GM19468 (cell line): ENCODE measurements around the gene FCRLB.
"Not testable (repeated sequence)": the region's sequence is repeated elsewhere in the genome, so short reads cannot be mapped to it uniquely, and the experiment has no call there.

ENCODE experiments used
- ATAC-seq: cut with Tn5 transposase; IDR thresholded peaks from one replicate; pipeline ENCODE4 v1.9.1; 2021; ENCODE audit warnings: mild to moderate bottlenecking, moderate library complexity, moderate number of reproducible peaks; ENCODE audit not compliant: unreplicated experiment; ENCODE audit errors: extremely low read depth

The FCRLB gene

DNA sequence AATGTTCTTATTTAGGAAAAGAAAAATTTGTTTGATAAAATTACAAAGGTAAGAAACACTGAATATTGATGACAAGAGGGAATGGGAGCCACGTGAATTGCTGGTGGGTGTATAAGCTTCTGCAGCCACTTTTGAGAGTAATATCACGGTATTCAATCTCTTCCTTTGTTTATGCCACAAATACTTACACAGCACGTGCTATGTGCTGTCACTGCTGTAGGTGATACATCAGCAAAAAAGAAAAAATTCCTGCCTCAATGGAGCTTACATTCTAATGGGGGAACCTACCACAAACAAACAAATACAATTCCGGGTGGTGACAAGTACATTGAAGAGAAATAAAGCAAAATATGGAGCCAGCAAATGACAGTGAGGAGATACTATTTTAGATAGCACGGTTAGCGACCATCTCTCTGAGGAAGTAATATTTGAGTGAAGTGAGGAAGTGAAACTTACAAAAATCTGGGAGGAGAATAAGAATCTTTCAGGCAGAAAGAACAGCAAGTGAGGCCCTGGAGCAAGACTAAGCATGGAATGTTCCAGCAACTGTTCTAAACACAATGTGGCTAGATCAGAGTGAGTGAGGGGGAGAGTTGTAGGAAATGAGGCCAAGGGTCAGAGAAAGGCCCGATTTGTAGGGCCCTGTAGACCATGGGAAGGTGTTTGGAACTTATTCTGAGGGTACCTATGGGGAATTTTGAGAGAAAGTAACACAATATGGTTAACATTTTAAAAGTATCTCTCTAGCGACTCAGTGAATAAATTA lies 2.6 kb upstream of the FCRLB start:
- no peak for ATAC-seq

DNA sequence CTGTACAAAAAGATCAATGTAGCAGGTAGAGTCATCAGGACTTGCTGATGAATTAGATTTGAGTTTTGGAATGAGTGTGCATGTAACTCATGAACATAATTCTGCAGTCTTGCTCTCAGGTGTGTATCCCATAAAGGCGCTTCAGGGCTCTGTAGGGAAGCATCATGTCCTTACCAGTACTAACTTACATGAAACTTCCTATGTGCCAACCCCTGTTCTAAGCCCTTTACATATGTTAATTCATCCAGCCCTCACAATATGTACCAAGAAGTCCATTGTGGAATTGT lies 2.1 kb upstream of the FCRLB start:
- peak; percentile 25 for ATAC-seq

DNA sequence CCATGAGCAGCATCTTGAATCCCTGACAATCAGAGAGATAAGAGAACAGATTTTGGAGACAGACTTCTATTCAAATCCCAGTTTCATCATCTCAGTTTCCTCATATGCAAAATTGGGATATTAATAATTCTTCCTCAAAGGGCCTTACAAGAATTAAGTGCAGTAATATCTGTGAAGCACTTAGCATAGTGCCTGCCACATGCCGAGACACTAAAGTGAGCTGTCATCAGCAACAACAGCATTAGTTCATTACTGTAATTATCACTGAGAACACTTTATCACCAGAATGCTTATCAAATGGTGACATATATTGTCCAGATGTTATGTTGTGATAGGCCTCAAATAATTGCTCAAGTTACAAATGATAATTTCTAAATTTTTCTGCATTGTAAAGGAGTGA lies 922 bp upstream of the FCRLB start:
- no peak for ATAC-seq

DNA sequence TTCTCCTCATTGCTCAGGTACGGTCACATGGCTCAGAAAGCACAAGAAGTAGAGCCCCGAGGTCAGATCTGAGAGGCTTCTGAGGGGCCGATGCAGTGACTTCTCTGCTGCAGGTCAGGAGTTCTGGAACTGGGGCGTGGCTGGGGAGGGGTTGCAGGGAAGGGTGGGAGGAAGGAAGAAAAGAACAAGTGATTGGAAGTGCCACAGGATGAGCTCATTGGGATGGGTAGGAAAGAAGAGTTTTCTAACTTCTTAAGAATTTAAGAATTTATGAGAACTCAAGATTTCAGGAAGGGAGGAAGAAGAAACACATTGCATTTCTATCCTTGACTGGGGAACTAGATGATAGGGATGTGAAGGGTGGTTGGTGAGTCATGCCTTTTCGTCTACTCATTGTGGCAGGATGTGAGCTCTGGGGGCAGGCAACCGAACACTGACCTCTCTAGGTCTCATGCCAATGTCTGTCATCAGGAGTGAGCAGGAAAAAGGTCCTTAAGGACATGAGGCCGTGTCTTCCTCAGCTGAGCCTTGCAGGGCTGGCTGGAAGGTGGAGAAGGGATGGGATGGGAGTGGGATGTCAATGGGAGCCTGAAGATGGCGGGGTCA lies 497 bp downstream of the FCRLB start:
- ATAC-seq, result no peak

DNA sequence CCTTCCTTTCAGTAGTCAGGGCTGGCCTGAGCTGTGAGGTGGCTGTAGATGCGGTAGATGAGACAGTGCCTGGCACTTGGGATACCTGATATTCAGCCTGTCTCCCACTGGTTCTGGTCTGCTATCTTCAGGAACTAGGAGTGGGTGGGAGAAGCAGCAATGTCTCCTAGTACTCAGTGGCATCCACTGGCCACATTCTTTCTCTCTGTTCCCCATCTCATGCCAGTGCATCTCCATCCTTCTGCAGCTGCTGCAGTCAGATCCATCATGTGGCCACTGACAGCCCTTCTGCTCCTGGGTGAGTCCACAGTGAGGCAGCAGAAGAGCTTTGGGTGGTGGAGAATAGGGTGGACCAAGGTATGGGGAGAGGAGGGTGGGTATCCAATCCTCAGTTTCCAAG lies 1.1 kb downstream of the FCRLB start:
- ATAC-seq, result no peak

DNA sequence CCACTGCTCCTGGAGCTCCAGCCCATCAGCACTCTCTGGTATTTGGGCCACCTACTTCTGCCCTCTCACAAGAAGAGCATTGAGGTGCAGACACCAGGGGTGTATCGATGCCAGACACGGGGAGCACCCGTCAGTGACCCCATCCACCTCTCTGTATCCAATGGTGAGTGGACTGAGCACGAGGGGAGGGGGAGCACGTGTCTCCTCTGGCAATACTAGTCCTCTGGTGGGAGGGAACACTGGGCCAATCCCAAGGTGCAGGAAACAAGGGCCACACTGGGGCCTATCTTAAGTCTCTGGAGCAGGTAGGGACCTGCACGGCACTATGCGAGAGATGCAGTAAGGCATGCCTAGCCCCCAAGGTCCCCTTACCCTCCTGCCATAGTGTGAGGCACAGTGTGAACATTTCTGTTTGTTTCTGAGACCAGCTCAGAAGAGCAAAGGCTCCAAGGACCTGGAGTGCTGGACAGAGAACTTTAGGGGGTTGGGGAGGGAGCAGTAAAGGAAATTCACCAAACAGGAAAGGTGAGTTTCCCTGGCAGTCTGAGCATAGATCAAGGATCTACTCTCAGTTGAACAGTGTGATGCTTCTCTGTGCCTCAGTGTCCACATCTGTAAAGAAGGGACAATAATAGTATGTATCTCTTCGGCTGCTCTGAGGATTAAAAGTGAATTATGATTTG lies 2.3 kb downstream of the FCRLB start:
- no peak for ATAC-seq

DNA sequence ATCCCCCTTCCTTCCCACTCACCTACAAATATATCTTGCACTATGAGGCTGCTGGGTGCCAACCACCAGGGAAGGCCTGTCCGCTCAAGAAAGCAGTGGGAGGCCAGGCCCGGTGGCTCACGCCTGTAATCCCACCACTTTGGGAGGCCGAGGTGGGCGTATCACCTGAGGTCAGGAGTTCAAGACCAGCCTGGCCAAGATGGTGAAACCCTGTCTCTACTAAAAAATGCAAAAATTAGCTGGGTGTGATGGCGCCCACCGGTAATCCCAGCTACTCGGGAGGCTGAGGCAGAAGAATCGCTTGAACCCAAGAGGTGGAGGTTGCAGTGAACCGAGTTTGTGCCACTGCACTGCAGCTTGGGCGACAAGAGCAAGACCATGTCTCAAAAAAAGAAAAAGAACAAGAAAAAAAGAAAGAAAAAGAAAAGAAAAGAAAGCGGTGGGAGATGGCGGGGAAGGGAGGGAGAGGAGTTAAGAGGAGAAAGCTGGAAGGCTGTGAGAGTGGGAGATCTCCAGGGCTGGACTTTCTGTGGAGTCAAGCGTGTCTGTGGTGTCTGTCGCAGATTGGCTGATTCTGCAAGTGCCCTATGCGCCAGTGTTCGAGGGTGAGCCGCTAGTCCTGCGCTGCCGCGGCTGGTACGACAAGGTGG lies 4.0 kb downstream of the FCRLB start:
- not testable (repeated sequence) for ATAC-seq

DNA sequence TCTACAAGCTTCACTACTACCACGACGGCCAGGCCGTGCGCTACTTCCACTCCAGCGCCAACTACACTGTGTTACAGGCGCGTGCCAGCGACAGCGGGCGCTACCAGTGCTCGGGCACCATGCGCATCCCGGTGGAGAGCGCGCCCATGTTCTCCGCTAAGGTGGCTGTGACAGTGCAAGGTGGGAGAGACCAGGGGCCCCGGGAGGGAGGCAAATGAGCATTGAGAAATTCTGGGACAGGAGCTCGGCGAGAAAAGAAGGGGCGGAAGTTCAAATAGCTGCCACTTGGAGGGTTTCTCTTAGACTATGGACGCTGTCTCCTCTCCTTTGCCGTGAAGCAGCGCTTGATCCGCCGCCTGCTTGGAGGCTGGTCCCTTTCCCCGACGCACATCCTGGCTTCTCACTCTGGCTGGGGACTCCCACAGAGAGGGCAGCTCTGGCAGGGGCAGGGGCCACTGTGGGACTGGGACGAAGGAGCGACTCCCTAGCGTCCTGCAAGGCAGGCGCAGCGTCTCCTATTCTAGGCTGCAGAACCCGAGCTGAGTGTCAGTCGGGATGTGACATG lies 4.6 kb downstream of the FCRLB start:
- no peak for ATAC-seq

DNA sequence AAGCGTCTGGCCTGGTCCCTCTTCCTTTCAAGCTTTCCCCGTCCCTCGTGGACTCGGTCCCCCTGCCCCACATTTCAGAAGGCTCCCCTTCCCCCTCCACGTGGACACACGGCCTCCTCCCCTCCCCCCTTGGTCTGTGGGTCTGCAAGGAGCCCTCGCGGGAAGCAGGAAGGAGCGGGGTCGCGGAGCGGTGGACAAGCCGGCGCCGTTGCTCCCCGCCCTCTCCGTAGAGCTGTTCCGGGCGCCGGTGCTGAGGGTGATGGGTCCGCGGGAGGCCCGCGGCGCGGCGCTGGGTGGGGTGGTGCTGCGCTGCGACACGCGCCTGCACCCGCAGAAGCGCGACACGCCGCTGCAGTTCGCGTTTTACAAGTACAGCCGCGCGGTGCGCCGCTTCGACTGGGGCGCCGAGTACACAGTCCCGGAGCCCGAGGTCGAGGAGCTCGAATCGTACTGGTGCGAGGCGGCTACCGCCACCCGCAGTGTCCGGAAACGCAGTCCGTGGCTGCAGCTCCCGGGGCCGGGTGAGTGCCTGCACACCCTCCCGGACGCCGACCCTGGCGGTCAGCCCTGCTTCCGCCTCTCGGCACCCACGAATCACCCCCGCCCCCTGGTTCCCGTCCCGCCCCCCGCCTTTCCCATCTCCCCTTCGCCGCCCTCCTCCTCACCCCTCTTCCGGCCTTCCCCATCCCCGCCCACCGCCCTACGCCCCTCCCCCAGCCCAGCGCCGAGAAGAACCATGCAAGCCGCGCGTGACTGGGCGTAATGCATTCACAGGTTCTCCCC lies 5.3 kb downstream of the FCRLB start:
- peak; percentile 40 for ATAC-seq

DNA sequence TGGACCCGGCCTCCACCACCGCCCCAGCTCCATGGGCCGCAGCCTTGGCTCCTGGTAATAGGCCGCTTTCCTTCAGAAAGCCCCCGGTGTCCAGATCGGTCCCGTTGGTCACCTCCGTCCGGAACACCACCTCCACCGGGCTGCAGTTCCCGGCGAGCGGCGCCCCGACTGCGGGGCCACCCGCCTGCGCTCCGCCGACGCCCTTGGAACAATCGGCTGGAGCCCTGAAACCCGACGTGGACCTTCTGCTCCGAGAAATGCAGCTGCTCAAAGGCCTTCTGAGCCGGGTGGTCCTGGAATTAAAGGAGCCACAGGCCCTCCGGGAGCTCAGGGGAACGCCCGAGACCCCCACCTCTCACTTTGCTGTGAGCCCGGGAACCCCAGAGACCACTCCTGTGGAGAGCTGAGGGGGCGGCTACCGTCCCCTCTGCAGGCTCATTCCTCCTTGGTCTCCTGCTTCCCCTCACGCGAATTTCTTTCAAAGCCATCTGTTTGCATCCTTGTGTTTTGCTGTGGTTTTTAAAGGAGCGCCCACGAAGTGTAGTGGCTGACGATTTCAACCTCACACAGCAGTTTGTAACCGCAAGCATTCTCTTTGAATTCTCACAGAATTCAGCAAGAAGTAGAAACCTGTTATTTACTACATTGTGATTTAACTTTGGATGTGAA lies 6.0 kb downstream of the FCRLB start:
- no peak for ATAC-seq

DNA sequence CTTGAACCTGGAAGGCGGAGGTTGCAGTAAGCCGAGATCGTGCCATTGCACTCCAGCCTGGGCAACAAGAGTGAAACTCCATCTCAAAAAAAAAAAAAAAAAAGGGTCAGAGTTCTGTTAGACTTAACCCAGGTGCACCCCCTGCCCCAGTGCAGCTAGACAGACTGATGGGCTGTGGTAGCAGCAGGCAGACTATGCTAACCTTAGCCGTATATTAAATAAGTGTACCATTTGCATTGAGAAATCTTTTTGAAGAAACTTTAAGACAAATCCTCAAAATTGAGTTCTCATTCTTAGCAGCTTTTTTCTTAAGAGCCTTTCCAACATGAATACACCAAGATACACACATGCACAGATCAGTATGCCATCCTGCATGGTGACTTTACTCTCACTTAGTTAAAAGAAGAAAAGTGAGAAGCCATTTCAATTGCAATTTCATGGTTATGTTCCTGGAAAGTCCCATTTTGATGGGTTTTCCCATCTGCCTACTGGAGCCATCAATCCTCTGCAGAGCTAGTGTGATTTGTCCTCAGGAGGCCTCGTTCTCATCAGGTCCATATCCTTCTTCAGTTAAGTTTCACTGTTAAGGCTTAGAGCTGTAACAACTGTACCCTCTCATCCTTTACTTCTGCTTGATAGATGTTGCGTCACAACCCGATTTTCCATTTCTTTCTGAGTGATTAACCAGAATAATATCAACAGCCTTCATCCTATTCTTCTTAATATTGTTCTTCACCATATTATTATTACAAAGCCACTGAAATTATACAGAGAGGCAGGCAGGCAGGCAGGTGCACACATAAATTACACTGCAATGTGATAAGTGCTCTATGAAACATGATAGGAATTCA lies 7.3 kb downstream of the FCRLB start:
- no peak for ATAC-seq

DNA sequence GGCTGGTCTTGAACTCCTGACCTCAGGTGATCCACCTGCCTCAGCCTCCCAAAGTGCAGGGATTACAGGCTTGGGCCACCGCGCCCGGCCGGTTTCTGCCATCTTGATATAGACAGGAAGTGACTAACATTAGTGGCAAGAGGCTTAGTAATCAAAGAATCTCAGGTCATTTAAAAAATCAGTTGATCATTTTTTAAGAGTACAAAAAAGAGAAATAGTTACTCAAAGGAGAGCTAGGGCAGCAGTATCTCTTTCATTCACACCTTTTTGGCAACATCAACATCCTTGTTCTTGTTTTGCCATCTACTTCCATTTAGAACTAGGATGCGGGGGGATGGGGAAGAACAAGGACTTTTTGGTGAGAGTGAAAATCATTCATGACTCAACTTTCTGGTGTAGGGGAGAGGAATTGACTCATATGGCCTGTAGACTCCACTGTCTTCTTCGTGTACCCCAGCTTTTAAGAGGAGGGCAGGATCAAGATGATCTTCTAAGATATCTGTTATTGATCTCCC lies 8.8 kb downstream of the FCRLB start:
- no peak for ATAC-seq

DNA sequence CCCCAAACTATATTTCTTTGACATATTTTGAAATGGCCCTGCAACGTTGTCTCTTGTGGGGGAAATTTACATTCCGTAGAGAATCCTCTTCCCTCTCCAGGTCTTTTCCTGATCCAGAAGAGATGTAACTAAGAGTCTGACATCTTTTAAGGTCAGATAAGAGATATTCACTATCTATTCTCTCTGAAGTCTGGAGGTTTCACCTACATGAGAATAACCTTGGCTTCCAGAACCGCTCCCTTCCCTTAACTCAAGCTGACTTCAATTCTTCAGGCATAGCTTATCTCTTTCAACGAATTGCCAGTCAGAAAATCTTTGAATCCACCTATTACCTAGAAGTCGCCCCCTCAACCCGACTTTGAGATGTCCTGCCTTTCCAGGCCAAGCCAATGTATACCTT lies 9.9 kb downstream of the FCRLB start:
- no peak for ATAC-seq

DNA sequence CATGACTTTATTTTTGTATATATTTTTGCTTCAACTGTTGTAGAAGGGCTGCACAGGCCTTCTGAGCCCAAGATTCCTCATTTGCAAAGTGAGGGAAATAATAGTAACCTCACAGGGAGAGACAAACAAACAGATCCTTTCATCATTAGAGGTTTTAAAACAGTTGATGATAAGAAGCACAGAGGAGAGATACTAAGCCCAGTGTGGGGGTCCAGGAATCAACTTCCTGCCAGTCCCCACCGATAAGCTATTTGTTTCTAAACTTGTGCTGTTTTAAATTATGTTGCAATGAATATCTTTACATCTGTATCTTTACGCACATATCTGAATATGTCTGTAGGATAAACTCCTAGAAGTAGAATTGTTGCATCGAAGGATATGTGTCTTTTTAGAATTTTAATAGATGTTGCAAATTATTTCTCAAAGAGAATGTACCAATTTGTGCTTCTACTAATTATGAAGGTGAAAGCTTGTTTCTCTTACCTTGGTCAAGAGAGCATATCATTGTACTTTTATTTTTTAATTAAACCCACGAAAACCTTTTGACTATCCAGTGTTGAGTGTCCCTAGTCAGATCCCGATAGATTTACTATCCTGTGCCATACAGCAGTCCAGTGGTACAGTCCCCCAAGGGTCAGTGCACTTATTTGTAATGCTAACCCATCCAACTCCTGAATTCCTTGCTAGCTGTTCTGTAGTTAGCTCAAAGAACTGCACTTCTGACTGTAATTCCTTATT lies 10.8 kb downstream of the FCRLB start:
- no peak for ATAC-seq

DNA sequence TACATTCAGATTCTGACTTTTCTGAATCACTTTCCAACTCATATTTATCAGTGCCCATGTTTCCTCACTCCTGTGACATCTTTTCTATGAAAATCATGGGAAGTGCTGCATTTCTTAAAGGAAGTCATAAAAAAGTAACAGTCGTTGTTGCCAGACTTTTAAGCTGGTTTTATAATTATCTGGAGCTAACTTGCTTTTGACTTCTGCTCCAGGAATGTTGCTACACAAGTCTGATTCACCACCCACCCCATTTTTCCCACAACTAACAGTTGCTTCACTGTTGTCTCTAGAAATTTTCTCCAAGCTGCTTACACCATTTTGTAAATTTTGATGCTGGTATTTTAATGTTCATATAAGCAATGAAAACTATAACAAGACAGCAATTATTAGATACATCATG lies 12.2 kb downstream of the FCRLB start:
- no peak for ATAC-seq

DNA sequence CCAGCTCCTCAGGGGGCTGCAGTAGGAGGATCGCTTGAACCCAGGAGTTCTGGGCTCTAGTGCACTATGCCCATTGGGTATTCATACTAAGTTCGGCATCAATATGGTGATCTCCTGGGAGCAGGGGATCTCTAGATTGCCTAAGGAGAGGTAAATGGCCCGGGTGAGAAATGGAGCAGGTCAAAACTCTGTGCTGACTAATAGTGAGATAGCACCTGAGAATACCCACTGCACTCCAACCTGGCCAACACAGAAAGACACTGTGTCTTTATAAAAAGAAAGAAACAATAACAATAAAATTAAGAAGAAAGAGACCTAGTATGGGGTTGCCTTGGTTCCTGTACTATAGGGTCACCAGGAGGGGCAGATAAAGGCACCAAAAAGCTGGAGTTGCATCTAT lies 14.5 kb downstream of the FCRLB start:
- ATAC-seq, result no peak

DNA sequence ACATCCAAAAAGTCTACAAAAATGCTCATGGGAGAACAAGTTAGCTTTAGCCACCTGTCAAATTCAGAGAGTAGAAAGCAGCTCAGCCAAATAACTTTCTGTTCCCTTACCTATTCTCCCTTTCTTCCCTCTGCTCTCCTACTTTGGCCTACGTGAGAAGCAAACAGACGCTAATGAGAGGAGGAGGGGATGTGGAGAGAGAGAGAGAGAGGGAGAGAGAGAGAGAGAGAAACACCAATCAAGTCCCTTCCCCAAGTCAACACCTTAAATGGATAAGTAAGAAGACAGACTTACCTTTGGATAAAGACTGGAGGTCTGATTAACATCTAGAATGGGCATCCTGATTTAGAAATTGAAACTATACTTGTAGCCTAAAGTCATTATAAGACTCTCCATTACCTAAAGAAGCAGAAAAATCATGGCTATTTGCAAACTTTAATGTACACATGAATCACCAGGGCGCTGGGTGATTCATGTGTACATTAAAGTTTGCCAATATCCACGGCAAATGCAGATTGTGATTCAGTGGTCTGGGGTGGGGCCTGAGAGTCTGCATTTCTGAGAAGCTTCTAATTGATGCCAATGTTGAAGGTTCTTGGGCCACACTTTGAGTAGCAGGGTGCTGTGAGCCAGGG lies 15.1 kb downstream of the FCRLB start:
- ATAC-seq, result no peak
